Endodermal cell (in vitro differentiated cells): ENCODE data around the gene DYRK1A. TPM values are rescaled to one million over a fixed set of nuclear protein-coding genes. Genes with fewer than 3 reads are reported as not detected.

Experiments used
- DNase-seq: peaks from one replicate; pipeline ENCODE4 v3.0.0-alpha.2; 2017
- H3K27ac ChIP-seq: 2 replicates; pipeline ENCODE4 v1.5.1; 2013; ENCODE audit warnings: mild to moderate bottlenecking, low read depth, low read length, moderate library complexity
- H3K27me3 ChIP-seq: 2 replicates; pipeline ENCODE4 v1.6.1; 2013; ENCODE audit warnings: mild to moderate bottlenecking, low read length, moderate library complexity; ENCODE audit not compliant: insufficient read depth, control insufficient read depth, poor library complexity, severe bottlenecking
- H3K36me3 ChIP-seq: 2 replicates; pipeline ENCODE4 v1.7.0; 2013; ENCODE audit warnings: mild to moderate bottlenecking, low read length, moderate library complexity; ENCODE audit not compliant: control insufficient read depth, insufficient read depth
- H3K4me1 ChIP-seq: one replicate; pipeline ENCODE4 v1.7.0; 2013; ENCODE audit warnings: low read length; ENCODE audit not compliant: control insufficient read depth, insufficient read depth
- H3K4me3 ChIP-seq: 2 replicates; pipeline ENCODE4 v1.5.1; 2013; ENCODE audit warnings: mild to moderate bottlenecking, low read length, moderate library complexity
- H3K9ac ChIP-seq: 2 replicates; pipeline ENCODE4 v1.6.1; 2013; ENCODE audit warnings: mild to moderate bottlenecking, low read length, moderate library complexity; ENCODE audit not compliant: poor library complexity, severe bottlenecking; ENCODE audit errors: extremely low read depth
- H3K9me3 ChIP-seq: 2 replicates; pipeline ENCODE4 v1.6.1; 2013; ENCODE audit warnings: mild to moderate bottlenecking, low read length, moderate library complexity; ENCODE audit not compliant: control insufficient read depth
- H3K27ac Mint-ChIP-seq: 2 replicates; pipeline ENCODE4 v1.8.0; 2020; ENCODE audit warnings: mixed read lengths
- H3K27me3 Mint-ChIP-seq: 2 replicates; pipeline ENCODE4 v1.8.0; 2021; ENCODE audit warnings: mild to moderate bottlenecking, mixed read lengths; ENCODE audit not compliant: insufficient read depth
- H3K36me3 Mint-ChIP-seq: 2 replicates; pipeline ENCODE4 v1.8.0; 2020; ENCODE audit warnings: low read depth, mixed read lengths
- H3K4me1 Mint-ChIP-seq: 2 replicates; pipeline ENCODE4 v1.8.0; 2020; ENCODE audit warnings: mixed read lengths
- H3K4me3 Mint-ChIP-seq: 2 replicates; pipeline ENCODE4 v1.8.0; 2020; ENCODE audit warnings: mild to moderate bottlenecking, moderate library complexity, mixed read lengths
- H3K9me3 Mint-ChIP-seq: 2 replicates; pipeline ENCODE4 v1.8.0; 2020; ENCODE audit warnings: mild to moderate bottlenecking, mixed read lengths
- CTCF ChIP-seq: fragments of 200-600 bp; sonication (generic); conservative IDR thresholded peaks from 2 replicates; pipeline ENCODE4 v1.5.0; 2021; ENCODE audit warnings: antibody characterized with exemption, mild to moderate bottlenecking
- WGBS, 2 experiments: methylation state at CpG; one replicate each; pipeline versions ENCODE4 v1.1.5 to v1.1.7; 2013; ENCODE audit warnings: missing lambda C conversion rate in 2 of 2, mixed read lengths in 1 of 2; ENCODE audit not compliant: insufficient coverage in 1 of 2, insufficient read length in 1 of 2; 5-methylcytosine and 5-hydroxymethylcytosine counted together
- long read RNA-seq, 4 experiments: library from polyadenylated mRNA in 2 of 4; library from RNA in 1 of 4; library from capped mRNA in 1 of 4; stranded (forward) in 3 of 4; unstranded in 1 of 4; transcript quantifications; one replicate each; pipeline ENCODE4 v2.0.0, GENCODE V29; 2020 to 2021; ENCODE audit warnings: inconsistent platforms in 1 of 4
- polyA plus RNA-seq, 2 experiments: library from polyadenylated mRNA; stranded (reverse); fragments of 50-300 nt; gene quantifications; one replicate each; pipeline ENCODE4 v1.2.3, GENCODE V29; 2013
- total RNA-seq, 2 donors: library from RNA; stranded (reverse); fragmentation: NEBNext Ultra II Directional in 1 of 2; extraction: Animal tissue kit (Norgen Biotek cat#: 25700) in 1 of 2; gene quantifications; 2 replicates in 1 of 2; 3 replicates in 1 of 2; pipeline ENCODE4 v1.2.1, GENCODE V29; 2021

The DYRK1A gene
- total RNA-seq: 10 to 100 TPM; 73.9 to 75.2 TPM
- 35.8 TPM for polyA plus RNA-seq (2013, experiment 1 of 2)
- 38.0 TPM for polyA plus RNA-seq (2013, experiment 2 of 2)
- long read RNA-seq, experiment 1, partial matches to known transcripts: 1 of 8 reads
- long read RNA-seq, experiment 1, other reads (novel, unspliced or antisense): 5 of 8 reads
- long read RNA-seq, experiment 2, partial matches to known transcripts: 1 of 13 reads
- long read RNA-seq, experiment 2, other reads (novel, unspliced or antisense): 11 of 13 reads
- long read RNA-seq, experiment 3, partial matches to known transcripts: 0 of 2 reads
- long read RNA-seq, experiment 3, other reads (novel, unspliced or antisense): 2 of 2 reads
- long read RNA-seq, experiment 4, partial matches to known transcripts: 0 of 1 reads
- long read RNA-seq, experiment 4, other reads (novel, unspliced or antisense): 1 of 1 reads

GRCh38 chr21:37366482-37367316 is at the start of gene DYRK1A:
Gene DYRK1A, plus strand, starts transcription at chr21:37366773. Its CDS starts 53,602 bp downstream, at chr21:37420375.
- no peaks in the 10 kb centered on the region for H3K36me3 ChIP-seq
- Mint-ChIP-seq H3K4me1 (peaks cover 31% of the 10 kb centered on the region), H3K9me3 (no peaks in the 10 kb centered on the region), H3K36me3 (no peaks in the 10 kb centered on the region), H3K4me3 (peak within 1 kb of the TSS; percentile 98), H3K27me3 (no peaks in the 10 kb centered on the region), H3K27ac (peak within 1 kb of the TSS; percentile 99)
- no peak for TF ChIP-seq CTCF
- H3K4me1 ChIP-seq: no peaks in the 10 kb centered on the region
- H3K27me3 ChIP-seq: no peaks in the 10 kb centered on the region
- H3K9ac ChIP-seq: peak within 1 kb of the TSS; percentile 98
- peak; percentile 99 for DNase-seq
- no peaks in the 10 kb centered on the region for H3K9me3 ChIP-seq
- WGBS, 2 experiments: 0 to 2% methylated on average over 11 to 84 of the region's 92 CpGs
- peak within 1 kb of the TSS; percentile 99 for H3K27ac ChIP-seq
- H3K4me3 ChIP-seq: peak within 1 kb of the TSS; percentile 94

GRCh38 chr21:37319551-37319950 is 47.0 kb upstream of the DYRK1A start:
- Histone ChIP-seq H3K9ac (no peak overlapping the region), H3K4me1 (no peaks in the 10 kb centered on the region), H3K36me3 (no peaks in the 10 kb centered on the region), H3K9me3 (no peaks in the 10 kb centered on the region), H3K4me3 (no peak overlapping the region), H3K27ac (no peak overlapping the region), H3K27me3 (no peaks in the 10 kb centered on the region)
- Mint-ChIP-seq H3K4me3 (no peak overlapping the region), H3K27me3 (no peaks in the 10 kb centered on the region), H3K36me3 (no peaks in the 10 kb centered on the region), H3K9me3 (peaks cover 29% of the 10 kb centered on the region), H3K4me1 (no peaks in the 10 kb centered on the region), H3K27ac (no peak overlapping the region)
- WGBS, 2 experiments: 87% methylated on average over 2 of the region's 2 CpGs; no CpG with 5 or more reads in 1 of the 2 experiments
- TF ChIP-seq CTCF: no peak
- no peak for DNase-seq

GRCh38 chr21:37322084-37322483 is 44.5 kb upstream of the DYRK1A start:
- no peak overlapping the region for H3K4me3 ChIP-seq
- 95% methylated on average over 2 to 5 of the region's 5 CpGs for WGBS, 2 experiments
- no peaks in the 10 kb centered on the region for H3K27me3 ChIP-seq
- Mint-ChIP-seq H3K27me3 (no peaks in the 10 kb centered on the region), H3K9me3 (peaks cover 11% of the 10 kb centered on the region), H3K4me1 (no peaks in the 10 kb centered on the region), H3K36me3 (no peaks in the 10 kb centered on the region), H3K4me3 (no peak overlapping the region), H3K27ac (no peak overlapping the region)
- no peak for TF ChIP-seq CTCF
- H3K4me1 ChIP-seq: no peaks in the 10 kb centered on the region
- no peaks in the 10 kb centered on the region for H3K36me3 ChIP-seq
- H3K27ac ChIP-seq: no peak overlapping the region
- no peaks in the 10 kb centered on the region for H3K9me3 ChIP-seq
- no peak for DNase-seq
- H3K9ac ChIP-seq: no peak overlapping the region
